ENCODE data around the gene CNGA1. TPM values are rescaled to one million over a fixed set of nuclear protein-coding genes. Genes with fewer than 3 reads are reported as not detected.

Gene CNGA1
- total RNA-seq, 1 experiment from 2014 or later = 1.0 TPM

GRCh38 chr4:47891928-47892327 lies 124.6 kb downstream of the CNGA1 start:
- Mint-ChIP-seq H3K9me3 (no peaks in the 10 kb centered on the region), H3K36me3 (ENCODE audit: insufficient read depth in 1 of 3, low read depth in 3 of 3) (peaks cover 31 to 82% (median 77%) of the 10 kb centered on the region in 3 experiments; a peak in 6 of 7 replicates)
- no peaks in the 10 kb centered on the region for H3K9me3 ChIP-seq (ENCODE audit: control insufficient read depth, low read depth, low read length)

More at GRCh38 chr4:47891928-47892327, 124.6 kb downstream of the CNGA1 start:
- Histone ChIP-seq H4K5ac (ENCODE audit: insufficient read length, low read depth, low read length) (no peak overlapping the region), H3K4me1 (ENCODE audit: insufficient read depth, low read length) (no peaks in the 10 kb centered on the region), H3K9ac (ENCODE audit: extremely low read depth, insufficient read length, low read length) (no peak overlapping the region), H4K91ac (ENCODE audit: insufficient read length, low read depth, low read length) (no peak overlapping the region), H3K23ac (ENCODE audit: insufficient read length, low read depth, low read length) (no peak overlapping the region), H2BK12ac (ENCODE audit: insufficient read length, low read depth, low read length) (no peak overlapping the region), H2AK5ac (ENCODE audit: insufficient read length, low read length) (no peak overlapping the region), H3T11ph (ENCODE audit: low read length) (no peak overlapping the region), H3K56ac (ENCODE audit: insufficient read length, low read depth, low read length) (no peak overlapping the region), H3K79me1 (ENCODE audit: insufficient read depth, low read depth, low read length, poor library complexity, severe bottlenecking) (no peaks in the 10 kb centered on the region), H2BK5ac (ENCODE audit: insufficient read length, low read length) (no peak overlapping the region), H2BK120ac (ENCODE audit: low read depth, low read length, poor library complexity, severe bottlenecking) (no peak overlapping the region), H2AFZ (ENCODE audit: low read length) (no peak overlapping the region), H3K23me2 (ENCODE audit: insufficient read length, low read depth, low read length, poor library complexity, severe bottlenecking) (no peaks in the 10 kb centered on the region), H3K79me2 (ENCODE audit: insufficient read depth, low read length) (no peaks in the 10 kb centered on the region), H3K18ac (ENCODE audit: insufficient read length, low read depth, low read length) (no peak overlapping the region), H3K27me3 (ENCODE audit: insufficient read depth, low read length) (no peaks in the 10 kb centered on the region), H3K14ac (ENCODE audit: insufficient read depth, low read length) (no peak overlapping the region), H3K4ac (ENCODE audit: low read depth, low read length) (no peak overlapping the region), H3K4me2 (ENCODE audit: insufficient read depth, insufficient read length, low read length) (no peak overlapping the region), H4K8ac (replicated peaks; ENCODE audit: insufficient read length, low read depth, low read length) (no peak overlapping the region), H2BK20ac (ENCODE audit: low read depth, low read length, poor library complexity, severe bottlenecking) (no peak overlapping the region), H2BK15ac (ENCODE audit: low read depth, low read length) (no peak overlapping the region), H3K27ac (ENCODE audit: insufficient read length, low read depth, low read length) (no peak overlapping the region), H4K20me1 (ENCODE audit: control insufficient read depth, insufficient read depth, insufficient read length) (no peaks in the 10 kb centered on the region)
- WGBS (ENCODE audit: extremely low coverage, insufficient read length, low lambda C conversion rate) = no CpG with 5 or more reads among the region's 1 CpG
- Mint-ChIP-seq H3K4me1 (no peaks in the 10 kb centered on the region), H3K27me3 (ENCODE audit: low read depth) (no peaks in the 10 kb centered on the region), H3K27ac (no peak overlapping the region), H3K4me3 (no peak overlapping the region)
- TF ChIP-seq, protein P1, sequence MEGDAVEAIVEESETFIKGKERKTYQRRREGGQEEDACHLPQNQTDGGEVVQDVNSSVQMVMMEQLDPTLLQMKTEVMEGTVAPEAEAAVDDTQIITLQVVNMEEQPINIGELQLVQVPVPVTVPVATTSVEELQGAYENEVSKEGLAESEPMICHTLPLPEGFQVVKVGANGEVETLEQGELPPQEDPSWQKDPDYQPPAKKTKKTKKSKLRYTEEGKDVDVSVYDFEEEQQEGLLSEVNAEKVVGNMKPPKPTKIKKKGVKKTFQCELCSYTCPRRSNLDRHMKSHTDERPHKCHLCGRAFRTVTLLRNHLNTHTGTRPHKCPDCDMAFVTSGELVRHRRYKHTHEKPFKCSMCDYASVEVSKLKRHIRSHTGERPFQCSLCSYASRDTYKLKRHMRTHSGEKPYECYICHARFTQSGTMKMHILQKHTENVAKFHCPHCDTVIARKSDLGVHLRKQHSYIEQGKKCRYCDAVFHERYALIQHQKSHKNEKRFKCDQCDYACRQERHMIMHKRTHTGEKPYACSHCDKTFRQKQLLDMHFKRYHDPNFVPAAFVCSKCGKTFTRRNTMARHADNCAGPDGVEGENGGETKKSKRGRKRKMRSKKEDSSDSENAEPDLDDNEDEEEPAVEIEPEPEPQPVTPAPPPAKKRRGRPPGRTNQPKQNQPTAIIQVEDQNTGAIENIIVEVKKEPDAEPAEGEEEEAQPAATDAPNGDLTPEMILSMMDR (conservative IDR thresholded peaks at IDR 0.05) = no peak
- DNase-seq = no peak

Other genes starting within 250 kb of the CNGA1 start
- gene CORIN, start 178.6 kb downstream of the CNGA1 start, total RNA-seq (2021) = 0.09 and 0.39 TPM in 2 replicates
- 33.8 and 35.5 TPM in 2 replicates for gene NFXL1, start 102.1 kb downstream of the CNGA1 start, total RNA-seq (2021)
- 13.1 and 16.9 TPM in 2 replicates for gene NIPAL1, start 91 bp upstream of the CNGA1 start, total RNA-seq (2021)
- gene TXK, start 117.6 kb upstream of the CNGA1 start, total RNA-seq (2021) = 0.39 TPM in 1 of 2 replicates, not detected in the other